ENCODE results near the gene KRTAP4-11.

Gene KRTAP4-11

GRCh38 chr17:41153856-41154255 is 35.7 kb upstream of the KRTAP4-11 start:
- H3K9me2 ChIP-seq (replicated peaks; ENCODE audit: insufficient read depth, low read length), result no peaks in the 10 kb centered on the region
- H3K9me3 ChIP-seq (ENCODE audit: insufficient read depth, low read length), result no peaks in the 10 kb centered on the region
- no peak overlapping the region for H3K27ac ChIP-seq (ENCODE audit: low read depth, low read length)
- H3K9ac ChIP-seq (ENCODE audit: low read length), result no peak overlapping the region
- no peak overlapping the region for H3K4me2 ChIP-seq (ENCODE audit: low read depth, low read length, poor library complexity, severe bottlenecking)
- H3K4me3 ChIP-seq (ENCODE audit: insufficient read depth, low read length, poor library complexity, severe bottlenecking), result no peak overlapping the region
- no peak overlapping the region for H2AFZ ChIP-seq (ENCODE audit: low read depth, low read length, severe bottlenecking)
- H3K79me2 ChIP-seq (ENCODE audit: insufficient read depth, low read length), result no peaks in the 10 kb centered on the region
- H3K27me3 ChIP-seq (ENCODE audit: low read length), result no peaks in the 10 kb centered on the region; the same call in 1 of the 2 replicates
- no peaks in the 10 kb centered on the region for H4K20me1 ChIP-seq (ENCODE audit: low read depth, low read length)
- H3F3A ChIP-seq (ENCODE audit: insufficient read depth), result no peaks in the 10 kb centered on the region
- no peak for TF ChIP-seq EZH2phosphoT487 (conservative IDR thresholded peaks at IDR 0.05; ENCODE audit: low read length)
- TF ChIP-seq CTCF (IDR thresholded peaks at IDR 0.05; ENCODE audit: insufficient read depth, low read length, poor library complexity, severe bottlenecking), result no peak
- no peaks in the 10 kb centered on the region for H3K36me3 ChIP-seq (ENCODE audit: low read length)

DNA sequence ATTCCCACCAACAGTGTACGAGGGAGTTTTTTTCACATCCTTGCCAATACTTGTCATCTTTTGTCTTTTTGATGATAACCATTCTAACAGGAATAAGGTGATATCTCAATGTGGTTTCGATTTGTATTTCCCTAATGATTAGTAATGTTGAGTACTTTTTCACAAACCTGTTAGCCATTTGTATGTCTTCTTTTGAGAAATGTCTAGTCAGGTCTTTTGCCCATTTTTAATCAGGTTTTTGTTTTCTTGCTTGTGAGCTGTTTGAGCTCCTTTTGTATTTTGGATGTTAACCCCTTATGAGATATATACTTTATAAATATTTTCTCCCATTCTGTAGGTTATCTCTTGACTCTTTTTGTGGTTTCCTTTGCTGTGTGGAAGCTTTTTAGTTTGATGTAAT is 33.4 kb upstream of the KRTAP4-11 start:
- no peak for TF ChIP-seq CTCF (IDR thresholded peaks at IDR 0.05; ENCODE audit: insufficient read depth, low read length, poor library complexity, severe bottlenecking)
- no peak for TF ChIP-seq EZH2phosphoT487 (conservative IDR thresholded peaks at IDR 0.05; ENCODE audit: low read length)
- no peaks in the 10 kb centered on the region for H3K79me2 ChIP-seq (ENCODE audit: insufficient read depth, low read length)
- H3K4me3 ChIP-seq (ENCODE audit: insufficient read depth, low read length, poor library complexity, severe bottlenecking), result no peak overlapping the region
- no peaks in the 10 kb centered on the region for H3K9me3 ChIP-seq (ENCODE audit: insufficient read depth, low read length)
- H2AFZ ChIP-seq (ENCODE audit: low read depth, low read length, severe bottlenecking), result no peak overlapping the region
- no peaks in the 10 kb centered on the region for H3K36me3 ChIP-seq (ENCODE audit: low read length)
- no peak overlapping the region for H3K27ac ChIP-seq (ENCODE audit: low read depth, low read length)
- no peaks in the 10 kb centered on the region for H3K9me2 ChIP-seq (replicated peaks; ENCODE audit: insufficient read depth, low read length)
- H4K20me1 ChIP-seq (ENCODE audit: low read depth, low read length), result no peaks in the 10 kb centered on the region
- H3F3A ChIP-seq (ENCODE audit: insufficient read depth), result no peaks in the 10 kb centered on the region
- H3K27me3 ChIP-seq (ENCODE audit: low read length), result no peaks in the 10 kb centered on the region; the same call in 1 of the 2 replicates
- no peak overlapping the region for H3K9ac ChIP-seq (ENCODE audit: low read length)
- H3K4me2 ChIP-seq (ENCODE audit: low read depth, low read length, poor library complexity, severe bottlenecking), result no peak overlapping the region

DNA sequence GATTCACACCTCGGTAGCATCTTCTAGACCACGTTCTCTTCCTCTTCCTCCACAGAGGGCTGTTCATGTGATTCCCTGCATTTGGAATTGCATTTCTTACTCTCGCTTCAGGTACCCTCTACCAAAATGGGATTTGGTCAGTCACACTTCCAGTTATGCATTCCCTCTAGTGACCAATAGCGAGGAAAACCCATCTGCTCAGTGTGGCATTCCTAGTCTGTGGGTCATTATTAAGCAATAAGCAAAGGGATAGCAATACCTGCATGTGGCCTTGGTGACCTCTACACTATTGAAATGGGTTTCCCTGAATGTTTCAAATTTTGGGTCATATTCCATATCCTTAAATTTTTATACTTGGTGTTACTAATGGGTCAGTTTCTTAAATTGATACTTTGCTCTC is 31.9 kb upstream of the KRTAP4-11 start:
- no peaks in the 10 kb centered on the region for H3K9me3 ChIP-seq (ENCODE audit: insufficient read depth, low read length)
- no peak overlapping the region for H3K9ac ChIP-seq (ENCODE audit: low read length)
- no peak overlapping the region for H3K4me3 ChIP-seq (ENCODE audit: insufficient read depth, low read length, poor library complexity, severe bottlenecking)
- H3K79me2 ChIP-seq (ENCODE audit: insufficient read depth, low read length), result no peaks in the 10 kb centered on the region
- H3F3A ChIP-seq (ENCODE audit: insufficient read depth), result no peaks in the 10 kb centered on the region
- H2AFZ ChIP-seq (ENCODE audit: low read depth, low read length, severe bottlenecking), result no peak overlapping the region
- H4K20me1 ChIP-seq (ENCODE audit: low read depth, low read length), result no peaks in the 10 kb centered on the region
- H3K4me2 ChIP-seq (ENCODE audit: low read depth, low read length, poor library complexity, severe bottlenecking), result no peak overlapping the region
- H3K27me3 ChIP-seq (ENCODE audit: low read length), result no peaks in the 10 kb centered on the region; the same call in 1 of the 2 replicates
- no peak for TF ChIP-seq EZH2phosphoT487 (conservative IDR thresholded peaks at IDR 0.05; ENCODE audit: low read length)
- no peak for TF ChIP-seq CTCF (IDR thresholded peaks at IDR 0.05; ENCODE audit: insufficient read depth, low read length, poor library complexity, severe bottlenecking)
- H3K27ac ChIP-seq (ENCODE audit: low read depth, low read length), result no peak overlapping the region
- H3K9me2 ChIP-seq (replicated peaks; ENCODE audit: insufficient read depth, low read length), result no peaks in the 10 kb centered on the region
- no peaks in the 10 kb centered on the region for H3K36me3 ChIP-seq (ENCODE audit: low read length)

Data from SU-DHL-6 (cell line).